ENCODE results near the gene VAMP8. TPM values are rescaled to one million over a fixed set of nuclear protein-coding genes. Genes with fewer than 3 reads are reported as not detected.

The VAMP8 gene
- total and polyA plus RNA-seq, 2 of the 8 experiments (the other 6 are each of a cell fraction or from before 2014, with no cell fraction given): 34.4 to 69.7 TPM

DNA sequence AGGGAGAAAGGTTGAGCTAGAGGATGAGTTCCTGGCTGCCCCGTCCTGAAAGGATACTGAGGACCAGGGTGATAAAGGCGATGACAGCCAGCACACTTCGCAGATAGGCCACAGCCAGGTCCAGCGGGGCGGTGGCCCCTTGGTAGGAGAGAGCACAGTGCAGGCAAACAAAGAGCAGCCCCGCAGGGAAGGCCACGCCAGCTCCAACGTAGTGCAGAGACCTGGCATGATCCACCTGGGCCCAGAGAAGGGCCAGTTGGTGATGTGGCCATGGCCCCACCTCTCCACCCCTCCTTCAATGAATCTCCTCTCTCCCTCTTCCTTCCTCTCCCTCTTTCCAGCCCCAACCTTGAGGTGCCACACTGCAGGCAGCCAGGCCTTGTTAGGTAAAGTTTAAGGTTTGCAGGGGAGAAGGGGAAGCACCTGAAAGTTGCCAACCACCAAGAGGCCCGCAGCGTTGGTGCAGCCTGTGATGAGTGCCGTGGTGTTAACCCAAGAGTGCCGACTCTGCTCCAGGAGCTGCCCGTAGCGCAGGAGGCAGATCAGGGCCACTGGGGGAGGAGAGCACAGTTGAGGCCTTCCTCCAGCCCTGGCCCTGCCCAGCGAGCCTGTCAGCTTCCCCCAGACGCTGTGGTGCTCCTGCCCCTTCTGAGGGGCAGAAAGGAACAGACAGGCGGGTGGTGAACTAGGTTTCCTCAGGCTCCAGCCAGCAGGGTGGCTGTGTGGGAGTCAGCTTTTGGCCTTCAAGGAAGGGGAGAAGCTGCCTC, 22.3 kb downstream of the VAMP8 start:
- Histone ChIP-seq H3K23me2 (ENCODE audit: low read depth, low read length) (peaks cover 24% of the 10 kb centered on the region), H3K27me3 (replicated peaks in 1 of 4; ENCODE audit: control insufficient read depth in 3 of 4, extremely low read depth in 1 of 4, insufficient read depth in 3 of 4, low read length in 3 of 4) (no peaks in the 10 kb centered on the region), H4K91ac (replicated peaks; ENCODE audit: insufficient read length, low read length) (no peak overlapping the region), H4K20me1 (replicated peaks in 1 of 2; ENCODE audit: control insufficient read depth in 1 of 2, insufficient read depth in 2 of 2, low read length in 2 of 2) (peaks cover 2 to 9% of the 10 kb centered on the region in 2 experiments), H2AK5ac (ENCODE audit: low read depth, low read length) (no peak overlapping the region), H3K36me3 (ENCODE audit: control insufficient read depth in 2 of 4, insufficient read depth in 4 of 4, low read length in 3 of 4) (peaks cover 4 to 21% (median 7%) of the 10 kb centered on the region in 4 experiments; a peak in 4 of 8 replicates), H3K9ac (replicated peaks in 1 of 4; ENCODE audit: extremely low read depth in 1 of 4, low read depth in 3 of 4, low read length in 3 of 4) (no peak overlapping the region), H3K14ac (ENCODE audit: insufficient read length) (no peak overlapping the region), H3K4me3 (ENCODE audit: extremely low read depth in 1 of 4, insufficient read depth in 2 of 4, low read depth in 3 of 4, low read length in 4 of 4) (no peak overlapping the region), H2AFZ (ENCODE audit: low read length) (no peak overlapping the region), H2BK5ac (ENCODE audit: low read depth, low read length) (no peak overlapping the region), H3K9me3 (ENCODE audit: insufficient read depth in 2 of 2, low read depth in 1 of 2, low read length in 1 of 2) (no peaks in the 10 kb centered on the region), H3K27ac (ENCODE audit: low read depth, low read length) (no peak overlapping the region), H3K4me2 (ENCODE audit: insufficient read depth in 1 of 2, low read depth in 2 of 2, low read length in 2 of 2) (no peak overlapping the region), H2BK120ac (replicated peaks; ENCODE audit: low read depth, low read length) (no peak overlapping the region), H2BK12ac (ENCODE audit: low read depth, low read length) (no peak overlapping the region), H2BK15ac (ENCODE audit: low read length) (no peak overlapping the region), H2BK20ac (ENCODE audit: low read length) (no peak overlapping the region), H4K5ac (ENCODE audit: insufficient read length, low read depth, low read length) (no peak overlapping the region), H3K79me1 (ENCODE audit: low read depth, low read length) (peaks cover 6% of the 10 kb centered on the region; the same call in 1 of the 2 replicates), H3K4ac (replicated peaks; ENCODE audit: insufficient read length, low read depth, low read length) (no peak overlapping the region), H3K4me1 (replicated peaks in 1 of 4; ENCODE audit: control insufficient read depth in 3 of 4, insufficient read depth in 4 of 4, low read length in 3 of 4) (peaks cover 0 to 12% (median 3%) of the 10 kb centered on the region in 4 experiments; a peak in 6 of 7 replicates), H3K23ac (ENCODE audit: insufficient read length) (no peak overlapping the region), H3K18ac (ENCODE audit: extremely low read depth, low read length) (no peak overlapping the region), H4K8ac (ENCODE audit: extremely low read depth, insufficient read depth, low read length) (no peak overlapping the region; the same call in 1 of the 2 replicates), H3K56ac (replicated peaks; ENCODE audit: insufficient read length, low read depth, low read length) (no peak overlapping the region), H3K79me2 (ENCODE audit: control insufficient read depth in 1 of 2, insufficient read depth in 2 of 2, low read length in 2 of 2) (peaks cover 0 to 14% of the 10 kb centered on the region in 2 experiments; a peak in 2 of 4 replicates)
- CTCF ChIA-PET (ENCODE audit: partially characterized antibody): interaction anchor here (0.9 to 1.5 kb wide), 4 partner anchors 9 to 27 kb away, joined by 3 to 5 read pairs (median 4); partner anchors contain the start of gene VAMP5
- WGBS, 2 experiments (ENCODE audit: extremely low coverage in 1 of 2, insufficient coverage in 1 of 2, insufficient read length in 1 of 2, insufficient replicate concordance in 2 of 2, low coverage in 1 of 2, low lambda C conversion rate in 2 of 2, missing lambda C conversion rate in 1 of 2): 90% methylated on average over 17 of the region's 17 CpGs; no CpG with 5 or more reads in 1 of the 2 experiments
- DNase-seq (ENCODE audit: low read depth in 1 of 2, low spot score in 2 of 2) (no peak), FAIRE-seq (no peak)
- POLR2A ChIA-PET (ENCODE audit: partially characterized antibody): interaction anchor here (0.6 to 7.9 kb wide), 11 partner anchors 10 to 61 kb away, joined by 3 to 95 read pairs (median 4); partner anchors contain the start of genes C2orf68, MAT2A and USP39
- TF ChIP-seq TBP (IDR thresholded peaks at IDR 0.05; ENCODE audit: low read depth, low read length): no peak
- no peak for TF ChIP-seq RXRA (IDR thresholded peaks at IDR 0.05; ENCODE audit: insufficient read depth, low read depth, low read length)
- TF ChIP-seq CEBPB (IDR thresholded peaks at IDR 0.05; ENCODE audit: low read depth, low read length): no peak
- no peak for TF ChIP-seq SP1 (IDR thresholded peaks at IDR 0.05; ENCODE audit: low read depth, low read length)
- no peak for TF ChIP-seq KDM4A (IDR thresholded peaks at IDR 0.05; ENCODE audit: low read depth, low read length, severe bottlenecking)
- no peak for TF ChIP-seq PHF8 (conservative IDR thresholded peaks at IDR 0.05; ENCODE audit: low read depth, low read length)
- TF ChIP-seq, protein P1, sequence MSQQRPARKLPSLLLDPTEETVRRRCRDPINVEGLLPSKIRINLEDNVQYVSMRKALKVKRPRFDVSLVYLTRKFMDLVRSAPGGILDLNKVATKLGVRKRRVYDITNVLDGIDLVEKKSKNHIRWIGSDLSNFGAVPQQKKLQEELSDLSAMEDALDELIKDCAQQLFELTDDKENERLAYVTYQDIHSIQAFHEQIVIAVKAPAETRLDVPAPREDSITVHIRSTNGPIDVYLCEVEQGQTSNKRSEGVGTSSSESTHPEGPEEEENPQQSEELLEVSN (IDR thresholded peaks at IDR 0.05): no peak

All from H1 (cell line).